Astrocyte of the cerebellum (primary cell): Measurements from ENCODE around the gene DSG2.

Experiments
- DNase-seq: peaks from one replicate; pipeline ENCODE4 v3.0.0-alpha.2; 2011; ENCODE audit warnings: low read depth
- H3K4me3 ChIP-seq: 2 replicates; pipeline ENCODE4 v1.5.1; 2011; ENCODE audit warnings: mild to moderate bottlenecking, low read depth, low read length, moderate library complexity
- in situ Hi-C: cut with HindIII; loops from 2 replicates; pipeline ENCODE4 v1.10.0; 2017; ENCODE audit warnings: low sequenced_read_pairs
- TF ChIP-seq, protein P1 (sequence below): IDR thresholded peaks from 2 replicates; pipeline ENCODE4 v1.5.1; 2012; ENCODE audit warnings: low read length, low read depth, moderate library complexity, mild to moderate bottlenecking; ENCODE audit errors: missing control alignments

The DSG2 gene

GRCh38 chr18:31557446-31557845, 59.5 kb downstream of the DSG2 start:
- no peak for DNase-seq
- TF ChIP-seq, protein P1, sequence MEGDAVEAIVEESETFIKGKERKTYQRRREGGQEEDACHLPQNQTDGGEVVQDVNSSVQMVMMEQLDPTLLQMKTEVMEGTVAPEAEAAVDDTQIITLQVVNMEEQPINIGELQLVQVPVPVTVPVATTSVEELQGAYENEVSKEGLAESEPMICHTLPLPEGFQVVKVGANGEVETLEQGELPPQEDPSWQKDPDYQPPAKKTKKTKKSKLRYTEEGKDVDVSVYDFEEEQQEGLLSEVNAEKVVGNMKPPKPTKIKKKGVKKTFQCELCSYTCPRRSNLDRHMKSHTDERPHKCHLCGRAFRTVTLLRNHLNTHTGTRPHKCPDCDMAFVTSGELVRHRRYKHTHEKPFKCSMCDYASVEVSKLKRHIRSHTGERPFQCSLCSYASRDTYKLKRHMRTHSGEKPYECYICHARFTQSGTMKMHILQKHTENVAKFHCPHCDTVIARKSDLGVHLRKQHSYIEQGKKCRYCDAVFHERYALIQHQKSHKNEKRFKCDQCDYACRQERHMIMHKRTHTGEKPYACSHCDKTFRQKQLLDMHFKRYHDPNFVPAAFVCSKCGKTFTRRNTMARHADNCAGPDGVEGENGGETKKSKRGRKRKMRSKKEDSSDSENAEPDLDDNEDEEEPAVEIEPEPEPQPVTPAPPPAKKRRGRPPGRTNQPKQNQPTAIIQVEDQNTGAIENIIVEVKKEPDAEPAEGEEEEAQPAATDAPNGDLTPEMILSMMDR = no peak
- in situ Hi-C loops = no loop called here
- no peak overlapping the region for H3K4me3 ChIP-seq

DNA sequence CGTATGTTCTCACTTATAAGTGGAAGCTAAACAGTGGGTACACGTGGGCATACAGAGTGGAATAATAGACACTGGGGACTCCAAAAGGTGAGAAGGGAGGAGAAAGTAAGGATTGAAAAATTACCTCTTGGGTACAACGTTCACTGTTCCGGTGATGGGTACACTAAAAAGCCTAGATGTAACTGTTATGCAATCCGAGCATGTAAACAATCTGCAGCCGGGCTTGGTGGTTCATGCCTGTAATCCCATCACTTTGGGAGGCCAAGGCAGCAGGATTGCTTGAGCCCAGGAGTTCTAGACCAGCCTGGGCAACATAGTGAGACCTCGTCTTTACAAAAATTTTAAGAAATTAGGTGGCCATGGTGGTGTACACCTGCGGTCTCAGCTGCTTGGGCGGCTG, 60.6 kb downstream of the DSG2 start:
- no peak for DNase-seq
- in situ Hi-C loops = no loop called here
- no peak overlapping the region for H3K4me3 ChIP-seq
- TF ChIP-seq, protein P1 = no peak

- DNase-seq = no peak
- H3K4me3 ChIP-seq = no peak overlapping the region
- TF ChIP-seq, protein P1 = no peak
- in situ Hi-C loops = no loop called here
Observed at GRCh38 chr18:31562726-31563125, 64.7 kb downstream of the DSG2 start.

GRCh38 chr18:31563778-31564177, 65.8 kb downstream of the DSG2 start:
- no peak for DNase-seq
- no peak overlapping the region for H3K4me3 ChIP-seq
- in situ Hi-C loops = no loop called here
- TF ChIP-seq, protein P1 = no peak

GRCh38 chr18:31565345-31565744, 67.4 kb downstream of the DSG2 start:
- in situ Hi-C loops = no loop called here
- TF ChIP-seq, protein P1 = no peak
- no peak for DNase-seq
- no peak overlapping the region for H3K4me3 ChIP-seq

GRCh38 chr18:31565782-31566512, 68.0 kb downstream of the DSG2 start:
- no peak for DNase-seq
- in situ Hi-C loops = no loop called here
- TF ChIP-seq, protein P1 = no peak
- no peak overlapping the region for H3K4me3 ChIP-seq
